NCI-H1092 (cell line): ENCODE measurements around the gene HOXB7.

Source experiments
- DNase-seq: peaks from one replicate; lab custom pipeline; 2025; lab: John Stamatoyannopoulos, UW

HOXB7 gene

DNA sequence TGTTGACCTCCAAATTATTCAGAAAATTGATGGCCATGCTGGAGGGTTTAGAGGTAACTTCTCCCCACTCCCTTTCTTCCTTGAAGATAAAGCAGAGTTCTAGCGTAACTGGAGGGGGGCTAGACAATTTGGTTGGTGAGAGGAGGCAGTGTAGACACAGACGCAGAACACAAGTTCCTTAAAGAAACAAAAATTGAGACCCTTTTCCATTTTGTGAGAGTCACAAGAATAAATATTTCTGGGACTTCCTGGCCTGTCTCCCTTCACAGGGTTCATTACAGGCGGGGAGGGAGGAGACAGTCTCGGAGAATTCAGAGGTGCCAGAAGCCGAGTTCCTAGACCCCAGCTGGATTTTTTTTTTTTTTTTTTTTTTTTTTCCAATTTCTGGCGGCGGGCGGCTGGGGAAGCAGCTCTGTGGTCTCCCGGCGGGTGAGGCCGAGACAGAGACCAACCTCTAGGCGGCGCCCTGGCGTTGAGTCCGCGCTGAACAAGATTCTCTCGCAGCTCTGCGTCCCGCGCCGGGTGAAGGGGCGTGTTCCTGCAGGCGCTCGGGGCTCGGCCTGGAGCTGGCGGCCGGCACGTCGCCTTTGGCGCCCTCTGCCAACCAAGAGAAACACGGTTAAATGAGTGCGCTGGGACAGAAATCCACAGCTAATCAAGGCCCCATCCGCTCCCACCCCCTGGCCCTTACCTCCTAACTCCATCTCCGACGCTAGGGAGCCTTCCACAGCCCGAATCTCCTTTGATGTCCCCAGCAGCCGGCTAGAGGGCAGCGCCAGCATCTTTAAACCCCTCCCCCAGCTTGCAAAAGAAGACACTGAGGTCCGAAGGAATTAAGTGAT, 25.6 kb upstream of the HOXB7 start:
- peak; percentile 76 for DNase-seq

DNA sequence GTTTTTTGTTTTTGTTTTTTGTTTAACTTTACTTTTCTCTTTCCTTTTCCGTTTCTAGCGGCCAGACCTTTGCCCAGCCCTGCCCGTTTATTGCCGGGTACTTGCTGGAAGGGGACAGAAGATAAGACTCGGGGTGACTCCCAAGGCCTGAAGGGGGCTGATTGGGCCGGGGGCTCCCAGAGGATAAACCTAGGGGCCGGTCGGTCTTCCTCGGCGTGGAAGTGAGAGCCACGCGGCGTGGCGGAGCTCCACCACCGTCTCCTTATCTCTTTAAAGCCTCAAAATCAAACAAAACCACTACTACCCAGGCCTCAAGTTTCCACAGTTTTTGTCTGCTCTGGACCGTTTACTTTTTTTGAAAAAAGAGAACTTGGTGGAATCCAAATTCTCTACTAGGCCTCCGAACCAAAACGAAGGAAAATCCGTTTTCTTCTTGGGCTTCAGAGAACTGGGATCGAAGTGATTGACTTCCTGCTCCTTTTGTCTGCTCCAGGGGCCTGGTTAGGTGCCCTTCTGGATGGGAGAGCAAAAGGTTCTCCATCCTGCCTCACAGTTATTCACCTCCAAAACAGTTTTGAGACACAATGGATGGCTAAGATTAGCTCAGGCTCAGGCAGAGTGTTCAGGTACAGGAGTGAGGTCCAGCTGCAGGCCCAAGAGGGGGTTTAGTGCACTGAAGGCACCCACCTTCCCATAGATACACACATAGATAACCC, 23.8 kb upstream of the HOXB7 start:
- DNase-seq: no peak

DNA sequence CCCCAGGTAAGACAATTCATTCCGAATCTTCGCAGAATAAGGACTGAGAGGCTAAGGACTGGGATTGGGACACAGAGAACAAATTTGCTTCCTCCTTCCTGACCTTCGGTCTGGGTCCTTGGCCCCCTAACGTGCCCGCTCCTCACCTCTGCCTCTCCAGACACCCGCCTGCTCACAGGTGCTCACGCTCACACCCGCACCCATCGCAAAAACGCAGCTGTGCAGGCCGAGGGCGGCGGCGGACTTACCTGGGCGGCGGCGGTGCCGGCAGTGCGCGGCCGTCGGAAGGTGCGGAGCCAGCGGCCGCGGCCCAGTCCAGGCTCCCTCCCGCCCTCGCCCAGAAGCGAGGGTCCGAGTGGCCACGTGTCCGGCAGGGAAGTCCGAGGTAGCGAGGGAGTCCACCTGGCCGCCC, 22.5 kb upstream of the HOXB7 start:
- no peak for DNase-seq

DNA sequence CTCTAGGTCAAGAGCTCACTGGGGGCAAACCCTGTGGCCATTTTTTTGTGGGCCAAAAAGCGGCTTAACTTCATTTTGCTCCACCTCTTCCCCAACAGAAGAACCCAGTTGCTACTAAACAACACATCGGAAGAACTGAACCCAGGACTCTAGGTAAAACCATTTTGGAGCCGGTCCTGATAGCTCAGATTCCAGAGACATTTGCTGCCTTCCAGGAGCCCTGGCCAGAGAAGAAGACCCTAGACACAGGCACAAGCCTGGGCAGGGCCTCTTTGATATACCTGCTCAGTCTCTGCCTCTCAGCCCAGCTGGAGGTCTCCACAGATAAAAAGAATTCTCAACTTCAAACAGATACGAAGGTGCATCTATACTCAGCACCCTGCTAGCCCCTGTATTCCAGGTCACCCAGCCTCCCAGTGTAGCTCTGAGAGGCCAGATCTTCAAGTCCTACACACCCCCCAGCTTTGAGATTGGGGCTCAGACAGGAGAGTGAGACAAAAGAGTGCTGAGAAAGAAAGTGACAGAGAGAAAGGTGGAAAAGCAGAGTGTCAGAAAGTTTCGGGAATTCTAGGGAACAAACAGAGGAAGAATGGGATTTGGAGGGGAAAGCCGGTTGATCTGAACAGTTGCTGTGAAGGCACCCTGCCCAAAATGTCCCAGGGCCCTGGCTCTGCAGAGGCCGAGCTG, 21.9 kb upstream of the HOXB7 start:
- no peak for DNase-seq

DNA sequence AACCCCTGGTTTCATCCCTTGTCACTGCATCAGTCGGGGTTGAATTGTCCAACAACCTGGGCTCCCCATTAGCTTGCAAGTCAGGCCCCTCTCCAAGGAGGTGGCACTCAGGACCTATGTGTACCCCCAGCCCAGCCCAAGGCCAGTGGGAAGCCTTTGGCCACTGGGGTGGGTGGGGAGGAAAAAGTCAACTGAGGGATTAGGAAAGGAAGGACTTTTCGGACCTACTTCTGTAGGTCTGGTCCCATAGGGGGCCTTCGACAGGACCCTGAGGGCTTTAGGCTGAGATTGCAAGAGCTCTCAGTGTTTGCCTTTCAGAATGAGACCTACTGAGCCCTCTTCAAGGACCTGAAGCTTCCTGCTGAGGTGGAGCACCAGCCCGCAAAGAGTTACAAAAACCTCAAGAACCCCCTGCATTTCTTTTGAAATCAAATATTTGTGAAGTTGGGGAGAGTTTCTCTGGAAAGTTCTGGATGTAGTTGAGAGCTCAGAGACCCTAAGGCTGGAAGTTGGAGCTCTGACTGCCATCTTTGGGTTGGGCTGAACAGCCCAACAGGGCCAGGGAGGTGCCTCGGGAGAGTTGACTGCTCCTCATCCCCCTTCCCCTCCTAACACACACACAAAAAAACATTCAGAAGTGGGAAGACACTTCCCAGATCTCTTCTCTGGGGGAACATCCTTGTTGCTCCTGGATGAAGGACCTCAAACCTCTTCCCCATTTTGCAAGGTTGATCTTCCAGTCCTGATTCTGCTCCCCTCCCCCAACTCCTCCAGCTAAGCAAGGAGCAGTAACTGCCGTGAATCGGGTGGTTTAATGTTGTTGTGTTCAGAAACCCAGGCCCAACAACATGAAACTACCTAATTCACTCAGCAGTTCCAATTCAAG, 21.1 kb upstream of the HOXB7 start:
- no peak for DNase-seq

GRCh38 chr17:48630925-48631692, 20.3 kb upstream of the HOXB7 start:
- no peak for DNase-seq

DNA sequence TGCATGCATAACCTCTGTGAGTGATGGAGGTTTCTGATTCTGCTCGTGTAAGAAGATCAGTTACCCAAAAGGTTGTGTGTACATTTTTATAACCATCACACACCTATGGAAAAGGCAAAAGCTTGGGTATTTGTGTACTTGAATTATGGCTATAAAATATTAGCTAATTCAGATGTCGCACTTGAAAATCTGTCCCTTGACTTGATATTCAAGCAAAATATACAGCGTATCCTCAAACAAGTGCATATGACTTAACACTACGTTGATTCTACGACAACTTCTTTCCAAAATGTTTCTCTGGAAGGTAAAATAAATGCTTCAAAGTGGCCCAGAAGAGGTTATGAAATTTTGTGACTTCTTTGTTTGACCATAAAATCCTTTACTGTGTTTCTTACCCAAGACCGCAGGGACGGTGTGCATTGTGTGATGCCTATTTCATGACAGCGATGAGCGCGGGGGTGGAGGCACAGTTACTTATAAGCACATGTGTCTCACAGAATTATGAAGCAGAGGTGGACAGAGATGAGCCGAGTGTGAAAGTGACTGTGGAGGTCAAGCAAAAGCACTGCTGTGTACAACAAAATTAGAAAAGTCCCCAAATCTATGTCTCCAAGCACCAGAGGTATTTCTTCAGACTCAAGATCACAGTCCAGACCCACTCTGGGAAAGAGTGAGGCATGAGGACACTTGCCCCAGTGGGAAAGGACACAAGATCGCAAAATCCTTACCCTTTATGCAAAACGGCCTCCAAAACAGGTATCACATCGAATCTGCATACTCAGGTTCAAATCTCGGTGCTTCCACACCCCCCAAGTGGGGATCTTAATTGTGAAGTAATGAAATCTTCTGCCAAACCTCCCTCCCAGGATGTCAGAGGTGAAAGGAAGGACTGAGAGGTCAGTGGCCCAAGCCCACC, 19.4 kb upstream of the HOXB7 start:
- no peak for DNase-seq

- DNase-seq: no peak
Observed at GRCh38 chr17:48629411-48629759, 18.6 kb upstream of the HOXB7 start.

GRCh38 chr17:48628649-48629410, 18.0 kb upstream of the HOXB7 start:
- no peak for DNase-seq

DNA sequence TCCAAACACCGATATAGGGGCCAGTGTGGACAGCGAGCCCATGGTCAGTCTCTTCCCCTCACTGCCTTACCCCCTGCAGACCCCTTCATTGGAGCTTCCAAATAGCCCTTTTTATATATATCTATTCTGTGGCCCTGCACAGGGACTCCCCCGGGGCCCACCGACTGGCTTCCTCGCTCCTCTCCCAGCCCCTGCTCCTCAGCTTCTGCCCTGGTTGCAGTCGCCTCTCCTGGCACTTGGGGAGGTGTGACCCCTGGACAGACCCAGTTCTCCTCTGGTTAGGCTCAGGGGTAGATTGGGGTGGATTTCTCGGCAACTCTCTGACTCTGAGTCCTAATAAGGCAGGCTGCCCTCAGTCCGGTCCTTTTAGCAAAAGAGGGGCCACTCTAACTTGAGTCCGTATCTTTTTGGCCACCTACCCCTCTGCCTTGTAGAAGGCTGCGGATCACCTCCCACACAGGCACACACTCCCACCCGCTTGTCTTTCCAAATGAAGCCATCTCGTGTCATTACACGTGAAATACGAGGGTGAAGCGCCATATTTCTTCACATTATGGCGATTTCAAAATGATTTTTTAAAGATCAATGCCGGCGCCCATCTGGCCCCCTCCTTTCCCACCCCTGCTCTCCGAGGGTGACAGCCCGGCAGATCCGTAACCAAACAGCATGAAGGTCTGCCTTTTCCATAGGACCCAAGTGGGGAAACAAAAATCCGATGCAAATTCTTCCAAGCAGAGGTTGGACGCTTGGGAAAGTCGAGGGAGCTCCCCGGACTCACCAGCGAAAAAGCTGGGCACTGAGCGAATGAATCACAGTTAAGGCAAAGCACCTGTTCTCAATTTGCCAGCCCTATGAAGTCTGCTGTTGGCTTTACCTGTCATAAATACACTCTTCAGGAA, 17.1 kb upstream of the HOXB7 start:
- no peak for DNase-seq

GRCh38 chr17:48627118-48627597, 16.3 kb upstream of the HOXB7 start:
- no peak for DNase-seq

GRCh38 chr17:48626245-48627117, 15.7 kb upstream of the HOXB7 start, which contains the start of gene HOXB9:
Gene HOXB9, minus strand, starts transcription at chr17:48626358. Its CDS starts 89 bp downstream, at chr17:48626269.
- DNase-seq: no peak

GRCh38 chr17:48625495-48626244, 14.9 kb upstream of the HOXB7 start:
- DNase-seq: no peak

GRCh38 chr17:48624544-48625494, 14.0 kb upstream of the HOXB7 start:
- peak; percentile 30 for DNase-seq

GRCh38 chr17:48624118-48624517, 13.3 kb upstream of the HOXB7 start:
- no peak for DNase-seq
